Measurements from ENCODE around the gene AFAP1L1.

The AFAP1L1 gene

DNA sequence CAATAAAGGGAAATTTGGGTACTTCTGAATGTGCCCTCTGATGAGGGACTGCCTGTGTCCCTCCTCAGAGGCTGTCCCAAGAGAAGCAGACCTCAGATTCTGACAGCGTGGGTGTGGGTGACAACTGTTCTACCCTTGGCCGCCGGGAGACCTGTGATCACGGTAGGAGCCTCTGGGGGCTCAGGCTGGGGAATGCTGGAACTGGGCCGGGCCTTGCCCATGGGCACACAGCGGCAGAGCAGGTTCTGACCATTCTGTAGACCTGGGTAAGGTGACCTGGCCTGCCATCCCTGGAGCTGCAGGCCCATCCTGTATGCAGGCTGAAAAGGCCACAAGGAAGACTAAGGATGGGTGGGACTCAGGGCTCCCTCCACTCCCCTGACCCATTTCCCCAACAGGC, 44.1 kb downstream of the AFAP1L1 start:
- TF ChIP-seq, protein P1, sequence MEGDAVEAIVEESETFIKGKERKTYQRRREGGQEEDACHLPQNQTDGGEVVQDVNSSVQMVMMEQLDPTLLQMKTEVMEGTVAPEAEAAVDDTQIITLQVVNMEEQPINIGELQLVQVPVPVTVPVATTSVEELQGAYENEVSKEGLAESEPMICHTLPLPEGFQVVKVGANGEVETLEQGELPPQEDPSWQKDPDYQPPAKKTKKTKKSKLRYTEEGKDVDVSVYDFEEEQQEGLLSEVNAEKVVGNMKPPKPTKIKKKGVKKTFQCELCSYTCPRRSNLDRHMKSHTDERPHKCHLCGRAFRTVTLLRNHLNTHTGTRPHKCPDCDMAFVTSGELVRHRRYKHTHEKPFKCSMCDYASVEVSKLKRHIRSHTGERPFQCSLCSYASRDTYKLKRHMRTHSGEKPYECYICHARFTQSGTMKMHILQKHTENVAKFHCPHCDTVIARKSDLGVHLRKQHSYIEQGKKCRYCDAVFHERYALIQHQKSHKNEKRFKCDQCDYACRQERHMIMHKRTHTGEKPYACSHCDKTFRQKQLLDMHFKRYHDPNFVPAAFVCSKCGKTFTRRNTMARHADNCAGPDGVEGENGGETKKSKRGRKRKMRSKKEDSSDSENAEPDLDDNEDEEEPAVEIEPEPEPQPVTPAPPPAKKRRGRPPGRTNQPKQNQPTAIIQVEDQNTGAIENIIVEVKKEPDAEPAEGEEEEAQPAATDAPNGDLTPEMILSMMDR (IDR thresholded peaks at IDR 0.05; ENCODE audit: extremely low read depth, missing control alignments) = no peak
- DNase-seq (ENCODE audit: low spot score) = no peak

DNA sequence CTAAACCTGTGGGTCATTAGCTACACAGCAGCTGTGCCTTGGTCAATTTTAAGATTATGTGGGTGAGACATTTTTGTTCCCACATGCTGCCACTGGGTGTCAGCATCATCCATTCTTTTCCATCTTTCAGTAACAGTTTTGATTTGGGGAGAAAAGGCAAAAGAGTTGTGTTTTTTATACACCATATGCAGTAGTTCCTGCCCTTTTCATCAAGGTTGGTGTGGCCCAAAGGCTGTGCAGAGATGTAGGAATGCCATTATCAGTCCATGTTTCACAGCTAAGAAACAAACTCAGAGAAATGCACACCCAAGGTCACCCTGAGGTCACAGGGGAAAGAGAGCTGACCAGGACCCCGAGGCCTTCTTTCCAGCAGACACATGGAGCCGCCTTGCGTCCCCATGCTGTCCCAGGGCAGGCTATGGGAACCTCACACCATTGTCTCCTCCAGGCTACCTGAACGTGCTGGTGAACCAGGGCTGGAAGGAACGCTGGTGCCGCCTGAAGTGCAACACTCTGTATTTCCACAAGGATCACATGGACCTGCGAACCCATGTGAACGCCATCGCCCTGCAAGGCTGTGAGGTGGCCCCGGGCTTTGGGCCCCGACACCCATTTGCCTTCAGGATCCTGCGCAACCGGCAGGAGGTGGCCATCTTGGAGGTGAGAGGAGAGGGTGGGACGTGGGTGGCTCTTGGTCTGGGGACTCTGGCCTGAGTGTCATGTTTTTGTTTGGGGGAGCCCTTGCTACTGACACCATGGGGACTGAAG, 45.8 kb downstream of the AFAP1L1 start:
- TF ChIP-seq, protein P1 (IDR thresholded peaks at IDR 0.05; ENCODE audit: extremely low read depth, missing control alignments) = peak; percentile 65
- peak; percentile 71 for DNase-seq (ENCODE audit: low spot score)

DNA sequence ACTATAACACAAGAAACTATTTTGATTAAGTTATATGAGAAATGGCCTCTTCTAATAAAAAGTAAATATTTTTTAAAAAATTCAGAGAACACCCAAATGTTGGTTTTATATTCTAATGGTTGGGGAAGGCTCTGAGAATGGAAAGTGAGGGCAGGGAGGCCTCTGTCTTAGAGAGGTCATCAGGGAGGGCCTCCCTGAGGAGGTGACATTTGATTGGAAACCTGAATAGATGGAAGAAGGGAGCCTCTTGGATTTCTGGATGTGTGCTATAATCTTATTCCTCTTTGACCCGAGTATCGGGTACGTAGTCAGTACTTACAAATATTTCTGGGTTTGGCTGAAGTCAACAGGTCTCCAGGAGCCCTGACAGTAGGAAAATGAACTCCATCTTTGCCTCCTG, 47.5 kb downstream of the AFAP1L1 start:
- no peak for DNase-seq (ENCODE audit: low spot score)
- TF ChIP-seq, protein P1 (IDR thresholded peaks at IDR 0.05; ENCODE audit: extremely low read depth, missing control alignments) = no peak

DNA sequence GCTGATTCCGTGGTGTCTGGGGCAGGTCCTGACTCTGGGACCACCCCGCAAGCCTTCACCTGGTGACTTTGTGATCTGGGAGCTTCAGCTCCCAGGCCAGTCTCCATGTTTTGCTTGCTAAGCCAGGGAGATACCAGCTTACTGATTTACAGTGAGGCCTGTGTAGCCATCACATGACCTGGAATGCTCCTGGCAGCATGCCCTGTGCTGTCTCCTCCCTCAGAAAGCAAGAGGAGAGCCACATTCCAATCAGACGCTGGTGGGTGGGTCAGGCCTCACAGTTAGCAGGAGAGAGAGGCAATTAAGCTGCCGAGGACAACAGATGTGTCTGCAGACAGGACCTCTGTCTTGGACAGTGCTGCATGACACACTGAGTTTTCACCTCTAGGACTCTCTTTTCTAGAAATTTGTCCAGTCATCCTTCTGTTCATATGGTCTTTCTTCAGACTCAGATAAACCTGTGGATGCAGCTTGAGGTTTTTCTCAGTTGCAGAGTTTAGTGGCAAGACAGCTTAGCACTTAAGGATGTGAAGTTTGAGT, 49.2 kb downstream of the AFAP1L1 start:
- TF ChIP-seq, protein P1 (IDR thresholded peaks at IDR 0.05; ENCODE audit: extremely low read depth, missing control alignments) = no peak
- DNase-seq (ENCODE audit: low spot score) = no peak

DNA sequence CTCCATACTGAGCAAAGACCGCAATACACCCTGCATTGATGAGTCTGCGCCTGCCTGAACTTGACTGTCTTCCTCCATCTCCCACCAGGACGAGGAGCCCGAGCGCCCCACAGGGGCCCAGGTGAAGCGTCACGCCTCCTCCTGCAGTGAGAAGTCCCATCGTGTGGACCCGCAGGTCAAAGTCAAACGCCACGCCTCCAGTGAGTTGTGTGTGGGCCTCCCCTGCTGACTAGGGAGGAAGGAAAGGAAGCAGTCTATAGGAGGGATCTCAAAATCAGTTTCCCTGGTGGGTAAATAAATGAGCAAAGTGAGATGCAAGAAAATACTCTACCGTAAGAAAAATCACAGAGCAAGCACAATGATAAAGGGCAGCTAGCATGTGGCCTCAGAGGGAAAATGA, 50.9 kb downstream of the AFAP1L1 start:
- no peak for DNase-seq (ENCODE audit: low spot score)
- TF ChIP-seq, protein P1 (IDR thresholded peaks at IDR 0.05; ENCODE audit: extremely low read depth, missing control alignments) = no peak

DNA sequence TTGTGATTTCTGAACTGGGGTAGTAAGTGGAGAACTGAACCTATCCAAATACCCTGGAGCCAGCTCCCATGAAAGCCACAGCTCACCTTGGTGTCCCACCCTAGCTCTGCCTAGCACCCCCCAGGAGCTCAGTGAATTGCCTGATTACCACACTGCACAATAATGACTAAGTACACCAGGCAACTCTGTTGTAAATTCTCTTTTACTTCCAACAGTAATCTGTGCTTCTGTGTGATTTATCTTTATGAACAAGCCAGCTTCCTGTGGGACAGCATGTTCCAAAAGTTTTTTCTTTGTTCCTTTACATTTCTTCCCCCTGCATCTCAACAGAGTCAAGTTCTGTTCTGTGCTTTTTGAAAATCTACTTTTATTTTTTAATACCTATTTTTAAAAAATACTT, 51.6 kb downstream of the AFAP1L1 start:
- TF ChIP-seq, protein P1 (IDR thresholded peaks at IDR 0.05; ENCODE audit: extremely low read depth, missing control alignments) = no peak
- DNase-seq (ENCODE audit: low spot score) = no peak

DNA sequence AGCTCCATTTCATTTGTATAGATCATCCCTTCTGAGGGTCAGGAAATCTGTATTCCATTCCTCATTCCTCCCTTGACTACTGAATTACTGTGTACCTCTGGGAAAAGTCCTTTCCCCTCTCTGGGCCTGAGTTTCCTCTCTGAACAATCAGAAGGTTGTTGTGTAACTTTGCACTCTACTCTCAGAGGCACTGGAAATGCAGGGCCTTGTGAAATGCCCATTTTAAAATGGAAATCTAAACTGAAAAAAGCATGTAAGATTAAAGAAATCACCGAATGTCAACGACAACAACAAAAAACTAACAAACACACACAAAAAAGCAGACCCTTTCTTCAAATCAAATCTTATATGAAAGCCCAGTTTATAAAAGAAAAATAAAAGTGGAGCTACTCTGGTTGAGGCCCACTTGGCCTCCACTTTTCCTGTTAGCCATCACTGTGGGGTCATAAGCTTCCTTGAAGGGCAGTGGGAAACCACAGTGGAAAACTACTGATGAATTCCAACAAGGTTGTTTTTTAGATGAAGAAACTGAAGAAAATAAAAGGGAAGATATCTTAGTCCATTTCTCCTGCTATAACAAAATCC, 52.1 kb downstream of the AFAP1L1 start:
- TF ChIP-seq, protein P1 (IDR thresholded peaks at IDR 0.05; ENCODE audit: extremely low read depth, missing control alignments) = no peak

More for the DNA sequence above, 52.1 kb downstream of the AFAP1L1 start:
- no peak for DNase-seq (ENCODE audit: low spot score)
